Smooth muscle cell (in vitro differentiated cells): ENCODE data around the gene LRRC45. TPM values are rescaled to one million over a fixed set of nuclear protein-coding genes. Genes with fewer than 3 reads are reported as not detected.

Experiments
- DNase-seq: peaks from one replicate; lab custom pipeline; 2025; ENCODE audit not compliant: unreplicated experiment; lab: John Stamatoyannopoulos, UW
- H2AFZ ChIP-seq: fragments of 200-600 bp; sonication (generic); 2 replicates; pipeline ENCODE4 v1.6.0; 2016; ENCODE audit warnings: antibody characterized with exemption, low read depth, mild to moderate bottlenecking
- H3F3A ChIP-seq: fragments of 200-600 bp; sonication (generic); 2 replicates; pipeline ENCODE4 v1.6.0; 2017; ENCODE audit warnings: antibody characterized with exemption, low read depth
- H3K27ac ChIP-seq: fragments of 200-600 bp; sonication (generic); 2 replicates; pipeline ENCODE4 v1.5.1; 2016; ENCODE audit warnings: low read depth, mild to moderate bottlenecking
- H3K27me3 ChIP-seq: fragments of 200-600 bp; sonication (generic); 2 replicates; pipeline ENCODE4 v1.6.1; 2016; ENCODE audit warnings: low read depth, mild to moderate bottlenecking
- H3K36me3 ChIP-seq: fragments of 200-600 bp; sonication (generic); 2 replicates; pipeline ENCODE4 v1.5.1; 2016; ENCODE audit warnings: low read depth
- H3K4me1 ChIP-seq: fragments of 200-600 bp; sonication (generic); 2 replicates; pipeline ENCODE4 v1.5.1; 2016; ENCODE audit warnings: low read depth
- H3K4me2 ChIP-seq: fragments of 200-600 bp; sonication (generic); 2 replicates; pipeline ENCODE4 v1.6.0; 2016; ENCODE audit warnings: mild to moderate bottlenecking
- H3K4me3 ChIP-seq: fragments of 200-600 bp; sonication (generic); 2 replicates; pipeline ENCODE4 v1.5.1; 2016; ENCODE audit warnings: mild to moderate bottlenecking
- H3K79me2 ChIP-seq: fragments of 200-600 bp; sonication (generic); 2 replicates; pipeline ENCODE4 v1.6.0; 2016; ENCODE audit warnings: low read depth, mild to moderate bottlenecking
- H3K9ac ChIP-seq: fragments of 200-600 bp; sonication (generic); 2 replicates; pipeline ENCODE4 v1.6.0; 2016; ENCODE audit warnings: low read depth
- H3K9me3 ChIP-seq: fragments of 200-600 bp; sonication (generic); replicated peaks from 2 replicates; pipeline ENCODE4 v1.5.1; 2016; ENCODE audit warnings: low read depth
- H4K20me1 ChIP-seq: fragments of 200-600 bp; sonication (generic); 2 replicates; pipeline ENCODE4 v1.6.0; 2016; ENCODE audit warnings: low read depth
- WGBS: methylation state at CpG from one replicate; pipeline ENCODE4 v1.1.7; 2016; ENCODE audit warnings: low lambda C conversion rate; 5-methylcytosine and 5-hydroxymethylcytosine counted together
- polyA plus RNA-seq: library from polyadenylated mRNA; unstranded; fragments of >200 nt; fragmentation: Nextera tagmentation; extraction: Ambion mirVana; gene quantifications from 2 replicates; pipeline ENCODE4 v1.2.1, GENCODE V29; 2016
- total RNA-seq: library from RNA; depleted of rRNA; stranded (reverse); fragments of >200 nt; gene quantifications from 2 replicates; pipeline ENCODE4 v1.2.3, GENCODE V29; 2014
- TF ChIP-seq, protein P1 (sequence below): fragments of 200-600 bp; sonication (generic); IDR thresholded peaks from 2 replicates; pipeline ENCODE4 v1.5.1; 2017; ENCODE audit warnings: borderline replicate concordance, mild to moderate bottlenecking, antibody characterized with exemption; ENCODE audit not compliant: insufficient read depth, poor library complexity, severe bottlenecking

LRRC45 gene
- total and polyA plus RNA-seq, 2 experiments from 2014 or later: 9.6 to 13.5 TPM

DNA sequence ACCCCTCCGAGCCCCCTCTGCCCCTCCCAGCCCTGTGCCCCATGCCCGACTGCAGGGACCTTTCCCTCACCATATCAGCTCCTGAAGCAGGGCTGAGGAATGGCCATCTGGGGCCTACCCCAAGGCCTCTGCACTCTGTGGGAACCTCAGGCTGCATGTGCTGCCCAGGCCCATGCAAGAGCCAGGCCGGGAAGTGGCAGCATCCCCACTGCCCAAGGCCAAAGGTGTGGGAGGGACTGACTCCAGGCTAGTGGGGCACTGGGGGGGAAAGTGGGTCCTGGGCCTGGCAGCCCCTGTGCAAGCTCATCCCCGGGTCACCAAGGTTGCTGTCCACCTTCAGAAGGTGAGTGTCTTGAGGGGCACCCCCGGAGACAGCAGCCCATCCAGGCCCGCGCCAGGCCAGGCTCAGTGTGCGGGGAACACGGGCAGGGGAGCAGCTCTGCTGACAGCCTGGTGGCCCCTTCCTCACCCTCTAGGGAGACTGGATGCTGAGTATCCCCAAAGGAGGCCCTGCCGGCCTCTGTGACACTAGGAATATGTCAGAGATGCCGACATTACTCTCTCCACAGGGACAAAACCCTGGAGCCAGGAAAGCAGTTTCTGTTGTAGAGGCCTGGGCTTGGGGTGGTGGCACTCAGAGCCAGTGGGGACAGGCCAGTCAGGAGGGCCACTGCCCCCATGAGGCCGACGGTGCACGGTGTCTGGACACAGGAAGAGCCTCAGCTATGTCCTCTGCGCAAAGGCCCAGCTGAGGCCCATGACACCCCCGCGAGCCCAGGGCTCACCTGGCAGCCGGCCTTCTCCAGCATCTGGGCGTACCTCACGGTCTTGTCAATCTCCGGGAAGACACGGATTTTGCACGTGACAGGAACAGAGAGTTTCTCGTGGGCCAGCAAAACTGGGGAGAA, 39.2 kb downstream of the LRRC45 start:
- no peaks in the 10 kb centered on the region for H3F3A ChIP-seq
- H3K4me2 ChIP-seq: no peak overlapping the region
- H3K27ac ChIP-seq: no peak overlapping the region
- TF ChIP-seq, protein P1, sequence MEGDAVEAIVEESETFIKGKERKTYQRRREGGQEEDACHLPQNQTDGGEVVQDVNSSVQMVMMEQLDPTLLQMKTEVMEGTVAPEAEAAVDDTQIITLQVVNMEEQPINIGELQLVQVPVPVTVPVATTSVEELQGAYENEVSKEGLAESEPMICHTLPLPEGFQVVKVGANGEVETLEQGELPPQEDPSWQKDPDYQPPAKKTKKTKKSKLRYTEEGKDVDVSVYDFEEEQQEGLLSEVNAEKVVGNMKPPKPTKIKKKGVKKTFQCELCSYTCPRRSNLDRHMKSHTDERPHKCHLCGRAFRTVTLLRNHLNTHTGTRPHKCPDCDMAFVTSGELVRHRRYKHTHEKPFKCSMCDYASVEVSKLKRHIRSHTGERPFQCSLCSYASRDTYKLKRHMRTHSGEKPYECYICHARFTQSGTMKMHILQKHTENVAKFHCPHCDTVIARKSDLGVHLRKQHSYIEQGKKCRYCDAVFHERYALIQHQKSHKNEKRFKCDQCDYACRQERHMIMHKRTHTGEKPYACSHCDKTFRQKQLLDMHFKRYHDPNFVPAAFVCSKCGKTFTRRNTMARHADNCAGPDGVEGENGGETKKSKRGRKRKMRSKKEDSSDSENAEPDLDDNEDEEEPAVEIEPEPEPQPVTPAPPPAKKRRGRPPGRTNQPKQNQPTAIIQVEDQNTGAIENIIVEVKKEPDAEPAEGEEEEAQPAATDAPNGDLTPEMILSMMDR: no peak
- no peaks in the 10 kb centered on the region for H3K9me3 ChIP-seq
- H3K4me3 ChIP-seq: no peak overlapping the region
- DNase-seq: no peak
- H3K4me1 ChIP-seq: peaks cover 6% of the 10 kb centered on the region
- H3K9ac ChIP-seq: no peak overlapping the region
- H4K20me1 ChIP-seq: no peaks in the 10 kb centered on the region
- H3K79me2 ChIP-seq: peaks cover 5% of the 10 kb centered on the region
- H2AFZ ChIP-seq: no peak overlapping the region
- 96% methylated on average over 23 of the region's 24 CpGs for WGBS
- no peaks in the 10 kb centered on the region for H3K27me3 ChIP-seq
- H3K36me3 ChIP-seq: no peaks in the 10 kb centered on the region

DNA sequence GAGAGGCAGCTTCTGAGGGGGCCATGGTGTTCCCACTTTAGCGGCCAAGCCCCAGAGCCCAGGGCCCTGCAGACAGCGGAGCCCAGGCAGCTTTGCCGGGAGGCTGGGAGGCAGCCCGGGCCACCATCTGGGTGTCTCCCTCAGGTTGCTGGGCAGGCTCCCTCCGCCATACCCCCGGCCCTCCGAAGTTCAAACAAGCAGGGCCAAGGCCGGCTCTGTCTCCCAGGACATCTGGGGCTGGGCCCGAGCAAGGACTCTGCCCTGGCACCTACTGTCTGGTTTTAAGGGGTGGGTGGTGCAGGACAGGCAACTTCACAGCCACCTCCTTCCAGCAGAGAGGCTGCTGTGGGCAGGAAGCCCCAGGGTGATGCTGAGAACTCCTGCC, 39.9 kb downstream of the LRRC45 start:
- peaks cover 5% of the 10 kb centered on the region for H3K79me2 ChIP-seq
- TF ChIP-seq, protein P1: no peak
- H3K9ac ChIP-seq: no peak overlapping the region
- no peaks in the 10 kb centered on the region for H3K9me3 ChIP-seq
- H3K4me1 ChIP-seq: peaks cover 6% of the 10 kb centered on the region
- no peaks in the 10 kb centered on the region for H3K27me3 ChIP-seq
- H3K36me3 ChIP-seq: no peaks in the 10 kb centered on the region
- H3K4me3 ChIP-seq: no peak overlapping the region
- H3F3A ChIP-seq: no peaks in the 10 kb centered on the region
- WGBS: 98% methylated on average over 9 of the region's 9 CpGs
- H2AFZ ChIP-seq: no peak overlapping the region
- no peak for DNase-seq
- no peaks in the 10 kb centered on the region for H4K20me1 ChIP-seq
- no peak overlapping the region for H3K27ac ChIP-seq
- H3K4me2 ChIP-seq: no peak overlapping the region

DNA sequence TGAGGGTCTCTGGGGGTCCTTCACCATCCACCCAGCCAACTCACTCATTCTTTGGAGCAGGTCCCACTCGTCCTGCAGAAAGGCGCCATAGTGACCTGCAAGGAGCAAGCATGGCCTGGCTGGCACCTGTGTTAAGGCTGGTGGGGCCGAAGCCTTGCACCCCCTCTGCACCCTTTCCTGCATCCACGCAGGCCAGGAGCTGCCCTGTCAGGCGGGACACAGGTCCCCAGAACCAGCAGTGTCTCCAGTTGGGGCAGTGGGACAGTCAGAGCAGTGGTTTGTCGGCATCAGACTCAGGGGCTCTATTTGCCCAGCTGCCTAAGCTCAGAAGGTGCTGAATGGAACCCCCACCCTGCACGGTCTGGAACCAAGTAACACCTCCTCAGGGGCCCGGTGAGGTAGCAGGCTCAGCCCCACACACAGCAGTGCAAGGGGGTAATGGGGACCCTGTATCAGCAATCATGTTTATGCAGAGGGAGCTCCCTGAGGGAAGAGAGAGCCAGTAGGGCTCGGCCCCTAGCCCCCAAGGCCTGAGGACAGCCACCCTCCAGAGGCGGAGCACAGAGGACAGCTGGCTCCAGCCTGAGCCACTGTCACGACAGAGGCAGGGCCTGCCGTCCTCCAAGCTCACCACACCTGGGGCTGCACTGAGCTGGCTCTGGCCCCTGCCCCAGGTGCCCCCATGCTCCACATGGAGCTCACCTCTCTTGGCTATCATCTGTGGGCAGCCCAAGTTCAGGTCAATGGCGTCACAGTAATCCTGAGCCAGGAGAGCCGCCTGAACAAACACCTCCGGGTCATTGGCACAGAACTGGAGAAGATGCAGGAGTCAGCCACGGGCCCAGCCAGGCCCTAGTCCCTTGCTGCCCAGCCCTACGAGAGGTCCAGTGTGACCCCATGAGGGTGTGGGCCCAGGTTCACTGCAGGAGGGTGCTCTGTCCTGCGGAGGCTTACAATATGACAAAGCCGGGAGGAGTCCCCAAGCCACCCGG, 40.6 kb downstream of the LRRC45 start:
- no peaks in the 10 kb centered on the region for H4K20me1 ChIP-seq
- H3K27ac ChIP-seq: no peak overlapping the region
- H3K4me1 ChIP-seq: peaks cover 6% of the 10 kb centered on the region
- no peaks in the 10 kb centered on the region for H3K9me3 ChIP-seq
- no peak overlapping the region for H3K4me3 ChIP-seq
- TF ChIP-seq, protein P1: no peak
- no peaks in the 10 kb centered on the region for H3F3A ChIP-seq
- DNase-seq: no peak
- 94% methylated on average over 20 of the region's 20 CpGs for WGBS
- no peaks in the 10 kb centered on the region for H3K36me3 ChIP-seq
- H3K9ac ChIP-seq: no peak overlapping the region
- no peaks in the 10 kb centered on the region for H3K27me3 ChIP-seq
- peaks cover 5% of the 10 kb centered on the region for H3K79me2 ChIP-seq
- H3K4me2 ChIP-seq: peak overlapping the region; percentile 96
- H2AFZ ChIP-seq: no peak overlapping the region
